ENCODE measurements around the gene GALR3. TPM values are rescaled to one million over a fixed set of nuclear protein-coding genes. Genes with fewer than 3 reads are reported as not detected.

GALR3 gene
- total RNA-seq, 1 donor = under 0.01 TPM

DNA sequence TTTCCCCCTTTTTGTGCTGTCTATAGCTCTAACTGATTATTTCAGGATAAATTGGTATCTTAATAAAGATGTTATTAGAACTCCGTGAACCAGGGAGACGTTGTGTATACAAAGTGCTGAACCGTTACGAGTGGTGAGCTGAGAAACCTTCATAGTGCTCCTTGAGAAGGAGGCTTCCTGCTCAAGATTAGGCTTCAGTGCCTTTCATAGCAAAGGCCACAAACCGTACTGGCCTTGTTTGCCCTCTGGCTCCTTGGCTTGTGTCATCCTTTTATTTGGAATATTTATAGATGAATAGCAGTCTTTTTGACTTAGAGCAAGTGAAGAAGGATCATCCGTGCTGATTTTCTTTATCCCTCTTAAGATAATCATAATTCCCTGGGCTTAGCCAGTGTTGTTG, 42.3 kb downstream of the GALR3 start:
- H3K4me3 ChIP-seq (ENCODE audit: low read depth, low read length) = no peak overlapping the region
- DNase-seq (ENCODE audit: low read depth) = no peak
- no peak for TF ChIP-seq CTCF (IDR thresholded peaks at IDR 0.05; ENCODE audit: insufficient read depth, low read depth, low read length)

GRCh38 chr22:37870273-37870672, 47.1 kb downstream of the GALR3 start:
- no peak overlapping the region for H3K4me3 ChIP-seq (ENCODE audit: low read depth, low read length)
- peak; percentile 61 for DNase-seq (ENCODE audit: low read depth)
- no peak for TF ChIP-seq CTCF (IDR thresholded peaks at IDR 0.05; ENCODE audit: insufficient read depth, low read depth, low read length)

Small RNAs within 50 kb of the gene (small RNA-seq; reads per million reads assigned to genes)
- gene MIR659 = 1.2 reads per million, percentile 24 among the genes with 10 or more reads in this experiment

Other genes starting within 250 kb of the GALR3 start
- not detected in 2 replicates for gene LGALS2, start 243.3 kb upstream of the GALR3 start, total RNA-seq
- gene GGA1, start 214.5 kb upstream of the GALR3 start, total RNA-seq = 33.2 and 39.0 TPM in 2 replicates
- gene SH3BP1, start 183.7 kb upstream of the GALR3 start, total RNA-seq = 9.0 and 11.2 TPM in 2 replicates
- 9.0 and 9.9 TPM in 2 replicates for gene PDXP, start 164.7 kb upstream of the GALR3 start, total RNA-seq
- 3,707 and 5,728 TPM in 2 replicates for gene LGALS1, start 147.7 kb upstream of the GALR3 start, total RNA-seq
- 7.3 and 10.3 TPM in 2 replicates for gene NOL12, start 137.0 kb upstream of the GALR3 start, total RNA-seq
- gene TRIOBP, start 126.3 kb upstream of the GALR3 start, total RNA-seq = 121 and 141 TPM in 2 replicates
- gene GCAT, start 15.4 kb upstream of the GALR3 start, total RNA-seq = 20.3 and 31.1 TPM in 2 replicates
- gene ANKRD54, start 21.0 kb downstream of the GALR3 start, total RNA-seq = 24.8 and 28.5 TPM in 2 replicates
- 230 and 285 TPM in 2 replicates for gene EIF3L, start 26.0 kb downstream of the GALR3 start, total RNA-seq
- 39.3 and 47.9 TPM in 2 replicates for gene MICALL1, start 82.9 kb downstream of the GALR3 start, total RNA-seq
- gene C22orf23, start 130.2 kb downstream of the GALR3 start, total RNA-seq = 0.32 TPM in 1 of 2 replicates, not detected in the other
- gene POLR2F, start 130.3 kb downstream of the GALR3 start, total RNA-seq = 28.9 and 34.5 TPM in 2 replicates
- not detected in 2 replicates for gene SOX10, start 161.2 kb downstream of the GALR3 start, total RNA-seq
- 14.2 TPM in 2 replicates for gene PICK1, start 234.0 kb downstream of the GALR3 start, total RNA-seq

Data from fibroblast of villous mesenchyme (primary cell).